Measurements from ENCODE around the gene TRPV4.

Gene TRPV4

DNA sequence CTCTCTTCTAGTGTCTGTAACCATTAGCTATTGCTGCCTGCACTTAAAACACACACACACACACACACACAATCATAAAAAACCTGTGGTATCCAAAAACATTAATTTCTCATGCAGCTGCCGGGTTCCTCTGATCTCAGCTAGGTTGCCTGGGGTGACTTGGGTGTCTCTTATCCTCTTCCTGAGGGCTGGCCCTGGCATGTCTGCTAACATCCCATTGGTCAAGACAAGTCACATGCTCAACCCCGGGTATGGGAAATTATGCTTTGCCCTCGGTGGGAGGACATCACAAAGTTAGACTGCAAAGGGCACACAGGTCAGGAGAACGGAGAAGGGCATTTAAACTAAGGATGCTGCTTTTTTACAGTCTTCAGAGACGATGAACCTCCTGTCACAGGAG lies 55.7 kb downstream of the TRPV4 start:
- peak; percentile 38 for DNase-seq (ENCODE audit: low spot score)

DNA sequence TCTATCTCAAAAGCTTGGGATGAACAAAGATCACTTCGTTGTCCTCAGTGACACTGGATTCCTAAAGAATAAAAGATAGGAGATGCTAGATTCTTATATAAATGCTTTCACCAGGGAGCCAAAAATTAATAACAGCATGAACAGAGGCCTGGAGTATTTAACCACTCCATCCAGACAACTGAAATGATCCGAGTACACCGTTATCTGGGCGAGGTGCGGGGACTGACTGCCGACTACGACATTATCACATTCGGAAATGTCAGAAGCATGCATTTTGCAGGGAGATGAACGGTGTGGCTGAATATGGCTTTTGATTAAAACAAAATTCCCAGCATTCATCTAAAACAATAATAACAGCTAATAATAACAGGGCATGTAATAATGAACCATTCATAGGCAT lies 56.6 kb downstream of the TRPV4 start:
- DNase-seq (ENCODE audit: low spot score), result no peak

DNA sequence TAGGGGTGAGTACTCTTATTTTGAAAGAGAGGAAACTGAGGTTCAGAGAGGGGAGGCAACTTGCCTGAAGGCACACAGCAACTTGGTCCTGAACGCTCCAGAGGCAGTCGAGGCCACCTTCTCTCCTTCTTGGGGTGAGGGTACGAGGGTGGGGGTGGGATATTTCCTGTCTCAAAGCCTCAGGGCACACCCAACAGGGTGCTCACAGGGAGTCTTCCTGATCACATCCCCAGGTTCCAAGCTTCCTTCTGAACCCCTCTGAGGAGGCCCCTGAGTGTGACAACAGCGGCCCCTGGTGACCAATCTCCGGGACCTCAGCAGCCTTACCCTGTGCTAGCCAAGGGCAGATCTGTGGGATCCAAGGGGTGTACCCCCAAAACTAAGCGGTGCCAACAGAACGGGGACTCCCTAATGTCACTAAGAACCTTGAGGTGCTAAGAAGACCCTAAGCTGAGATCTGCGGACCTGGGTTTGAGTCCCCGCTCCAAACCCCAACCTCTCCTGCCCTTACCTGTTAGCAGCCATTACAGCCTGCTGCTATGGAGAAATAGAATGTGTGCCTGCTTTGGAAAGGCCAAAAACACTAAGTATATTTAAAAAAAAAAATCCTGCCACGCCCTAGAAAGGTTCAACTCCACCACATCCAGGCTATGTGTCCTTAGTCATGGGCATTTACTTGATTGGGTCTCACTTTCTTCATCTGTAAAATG lies 57.9 kb downstream of the TRPV4 start:
- DNase-seq (ENCODE audit: low spot score), result peak; percentile 61

DNA sequence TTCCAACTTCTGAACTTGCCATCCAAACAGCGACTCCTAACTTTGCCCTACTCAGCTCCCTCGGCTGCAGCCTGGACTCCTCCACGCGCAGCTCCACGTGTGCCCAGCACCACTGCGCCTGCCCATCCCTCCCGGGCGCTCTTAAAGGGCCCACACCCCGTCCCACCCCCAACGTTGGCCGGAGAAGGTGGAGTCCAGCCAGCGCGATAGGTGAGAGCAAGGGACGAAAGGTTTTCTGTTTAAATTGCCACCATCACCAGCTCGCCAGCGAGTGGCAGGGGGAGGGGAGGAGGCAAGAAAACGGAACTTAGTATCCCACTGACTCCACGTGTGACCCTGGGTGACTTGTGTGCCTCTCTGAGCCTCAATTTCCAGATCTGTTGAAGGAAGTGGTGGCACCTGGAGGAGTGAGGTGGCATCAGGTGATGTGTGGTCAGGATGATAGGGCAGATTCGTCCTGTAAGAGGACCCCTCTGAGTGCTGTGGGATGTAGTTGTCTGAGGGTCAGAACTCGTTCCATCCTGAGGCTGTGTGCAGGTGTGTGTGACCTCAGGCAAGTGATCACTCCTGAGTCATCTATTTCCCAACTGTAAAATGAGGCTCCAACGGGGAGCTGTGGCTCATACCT lies 59.7 kb downstream of the TRPV4 start:
- no peak for DNase-seq (ENCODE audit: low spot score)

DNA sequence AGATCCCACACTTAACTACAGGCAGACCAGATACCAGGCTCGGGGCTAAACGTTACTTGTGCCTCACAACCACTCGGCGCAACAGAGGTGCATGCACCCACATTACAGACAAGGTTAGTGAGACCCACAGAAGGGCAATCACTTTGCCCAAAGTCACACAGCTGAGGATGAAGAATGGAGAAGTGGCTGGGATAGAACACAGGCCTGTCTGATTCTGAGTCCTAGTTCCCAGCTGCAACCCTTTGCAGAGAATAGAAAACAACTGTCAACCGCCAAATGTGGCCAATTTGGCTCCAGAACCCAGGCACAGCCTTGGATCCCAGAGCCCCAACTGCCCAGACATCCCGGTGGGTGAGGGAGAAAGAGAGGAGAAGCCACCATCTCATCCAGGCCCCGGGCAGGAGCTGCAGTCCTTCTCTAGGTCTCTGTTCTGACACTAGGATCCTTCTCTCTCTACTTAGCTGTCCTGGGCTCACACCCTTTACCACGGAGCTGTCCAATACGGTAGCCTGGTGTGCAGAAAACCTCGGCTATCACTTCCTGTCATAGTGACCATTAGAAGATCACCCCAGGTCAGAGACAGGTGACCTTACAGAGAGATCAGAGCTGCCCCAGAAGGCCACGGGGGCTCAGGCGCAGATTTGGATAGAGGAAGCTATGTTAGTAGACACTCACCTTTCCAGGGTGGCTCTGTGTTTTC lies 60.4 kb downstream of the TRPV4 start:
- no peak for DNase-seq (ENCODE audit: low spot score)

DNA sequence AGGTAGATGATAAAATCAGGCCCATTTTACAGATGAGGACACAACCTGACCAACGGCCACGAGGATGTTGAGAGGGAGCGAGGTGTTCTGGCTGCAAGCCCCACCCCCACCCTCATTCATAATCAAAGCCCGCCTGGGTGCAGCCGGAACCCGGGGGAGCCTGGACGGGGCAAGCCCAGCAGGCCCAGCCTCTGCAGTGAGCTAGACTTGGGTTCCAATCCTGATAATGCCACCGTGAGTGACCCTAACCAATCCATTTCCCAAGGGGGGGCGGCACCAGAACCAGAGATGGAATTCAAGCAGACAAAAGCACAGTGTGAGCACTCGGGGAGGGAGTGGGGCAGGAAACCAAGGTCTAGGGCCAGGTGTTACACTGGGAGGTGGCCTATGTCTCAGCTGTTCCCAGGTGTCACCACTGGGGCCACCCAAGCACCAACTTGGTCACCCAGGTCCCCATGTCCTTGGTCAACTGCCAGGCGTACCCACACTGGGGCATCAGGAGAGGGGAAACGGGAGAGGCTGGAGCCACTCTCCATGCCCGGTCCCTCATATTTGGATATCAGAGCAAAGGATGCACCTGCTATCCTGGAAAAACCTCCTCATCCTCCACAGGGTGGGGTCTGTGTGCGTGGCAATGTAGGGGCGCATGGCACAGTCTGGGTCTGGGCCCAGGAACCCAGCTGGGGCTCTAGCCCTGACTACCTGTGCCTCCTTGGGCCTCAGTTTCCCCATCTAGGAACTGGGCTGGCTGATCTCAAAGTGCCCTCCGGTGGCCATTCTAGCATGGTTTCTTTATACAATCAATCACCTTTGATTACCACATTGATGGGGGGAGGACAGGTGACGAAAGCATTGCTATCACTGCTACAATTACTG lies 61.2 kb downstream of the TRPV4 start:
- no peak for DNase-seq (ENCODE audit: low spot score)

DNA sequence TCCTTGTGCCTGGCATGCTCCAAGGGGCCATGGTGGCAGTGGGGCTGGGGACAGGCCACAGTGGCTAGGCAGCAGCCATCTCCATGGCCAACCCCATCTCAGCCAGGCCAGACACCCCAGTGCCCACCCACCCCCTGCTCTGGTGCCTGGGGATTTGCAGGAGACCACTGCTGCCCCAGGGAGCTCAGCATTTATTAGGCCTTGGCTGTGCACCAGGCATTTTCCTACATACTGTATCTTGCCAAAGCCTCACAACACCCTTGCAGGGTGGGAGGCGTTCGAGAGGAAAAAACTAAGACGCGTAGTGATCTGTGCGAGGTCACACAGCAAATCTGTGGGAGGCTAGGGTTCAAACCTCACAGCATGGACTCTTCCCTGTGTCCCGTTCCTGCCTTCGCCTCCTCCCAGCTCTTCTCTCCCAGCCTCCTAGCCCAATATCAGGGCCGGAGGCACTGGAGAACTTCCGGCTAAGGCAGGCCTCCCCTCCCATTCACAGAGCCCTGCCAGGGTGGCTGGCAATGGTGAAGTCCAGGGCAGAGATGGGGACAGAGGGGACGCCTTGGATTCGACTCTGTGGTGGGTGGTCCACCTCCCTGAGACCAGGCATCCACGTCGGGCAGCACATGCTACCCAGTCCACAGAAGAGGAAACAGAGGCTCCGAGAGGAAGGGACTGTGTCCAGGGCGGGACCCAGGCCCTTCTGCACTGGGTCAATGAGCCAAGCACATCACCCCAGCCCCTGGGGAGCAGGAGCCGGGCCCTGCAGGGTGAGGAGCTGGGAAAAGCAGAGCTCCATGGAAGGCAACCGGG lies 62.1 kb downstream of the TRPV4 start:
- no peak for DNase-seq (ENCODE audit: low spot score)

DNA sequence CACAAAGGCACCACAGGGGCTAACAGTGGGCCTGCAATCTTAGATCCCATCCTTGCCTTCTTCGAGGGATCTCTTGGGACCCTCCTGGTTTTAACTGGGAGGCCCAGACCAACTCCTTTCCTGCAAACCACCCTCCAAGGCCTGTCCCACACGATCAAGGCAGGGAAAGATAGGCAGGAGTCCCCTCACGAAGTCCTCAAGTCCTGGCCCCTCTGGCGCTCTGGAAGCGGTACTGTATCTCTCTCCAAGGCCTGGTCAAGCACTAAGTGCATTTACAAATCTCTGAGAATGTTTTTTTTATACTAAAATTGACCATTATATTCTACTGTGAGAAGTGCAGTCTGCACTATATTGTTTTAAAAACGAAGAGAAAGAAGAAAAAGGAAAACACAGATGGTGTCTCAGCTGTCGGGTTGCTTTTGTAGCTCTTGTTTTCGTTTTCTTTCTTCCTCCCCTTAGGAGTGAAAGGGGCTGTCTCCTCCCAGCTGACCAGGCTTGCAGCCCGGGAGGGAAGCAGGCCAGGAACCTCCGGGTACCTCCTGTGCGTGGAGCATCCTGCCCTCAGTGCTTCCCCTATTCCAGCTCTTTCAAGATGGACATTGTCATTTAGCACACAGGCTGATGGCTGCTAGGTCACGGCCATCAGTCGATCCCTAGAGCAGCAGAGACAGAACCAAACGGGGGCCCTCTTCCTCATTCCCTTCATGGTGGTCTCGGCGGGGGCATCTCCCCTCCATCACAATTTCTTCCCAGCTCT lies 62.9 kb downstream of the TRPV4 start:
- no peak for DNase-seq (ENCODE audit: low spot score)

DNA sequence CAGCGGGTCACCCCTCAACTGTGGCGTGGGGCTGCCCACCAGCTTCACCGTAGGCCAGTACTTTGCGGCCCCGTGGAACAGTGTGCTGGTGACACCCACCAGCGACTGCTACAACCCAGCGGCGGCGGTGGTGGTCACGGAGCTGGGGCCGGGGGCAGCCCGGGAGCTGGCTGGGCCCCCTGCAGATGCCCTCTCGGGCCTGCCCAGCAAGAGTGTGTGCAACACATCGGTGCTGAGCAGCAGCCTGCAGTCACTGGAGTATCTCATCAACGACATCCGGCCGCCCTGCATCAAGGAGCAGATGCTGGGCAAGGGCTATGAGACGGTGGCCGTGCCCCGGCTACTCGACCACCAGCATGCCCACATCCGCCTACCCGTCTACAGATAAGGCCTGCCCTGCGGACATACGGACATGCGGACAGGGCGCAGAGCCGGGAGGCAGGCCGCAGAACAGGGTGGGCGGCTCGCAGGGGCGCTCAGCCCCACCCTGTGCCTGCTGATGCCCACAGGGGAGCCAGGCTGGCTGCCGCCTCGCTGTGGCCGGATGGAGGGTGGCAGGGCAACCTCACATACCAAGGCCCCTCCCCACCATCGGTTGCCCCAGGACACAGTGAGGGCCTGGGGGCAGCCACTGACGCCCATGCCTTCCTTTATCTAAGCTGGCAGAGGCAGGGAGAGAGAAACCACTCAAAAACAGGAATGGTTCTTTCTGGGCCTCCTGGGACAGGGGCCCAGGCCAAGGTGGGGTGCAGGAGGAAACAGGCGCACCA lies 64.1 kb downstream of the TRPV4 start:
- no peak for DNase-seq (ENCODE audit: low spot score)

DNA sequence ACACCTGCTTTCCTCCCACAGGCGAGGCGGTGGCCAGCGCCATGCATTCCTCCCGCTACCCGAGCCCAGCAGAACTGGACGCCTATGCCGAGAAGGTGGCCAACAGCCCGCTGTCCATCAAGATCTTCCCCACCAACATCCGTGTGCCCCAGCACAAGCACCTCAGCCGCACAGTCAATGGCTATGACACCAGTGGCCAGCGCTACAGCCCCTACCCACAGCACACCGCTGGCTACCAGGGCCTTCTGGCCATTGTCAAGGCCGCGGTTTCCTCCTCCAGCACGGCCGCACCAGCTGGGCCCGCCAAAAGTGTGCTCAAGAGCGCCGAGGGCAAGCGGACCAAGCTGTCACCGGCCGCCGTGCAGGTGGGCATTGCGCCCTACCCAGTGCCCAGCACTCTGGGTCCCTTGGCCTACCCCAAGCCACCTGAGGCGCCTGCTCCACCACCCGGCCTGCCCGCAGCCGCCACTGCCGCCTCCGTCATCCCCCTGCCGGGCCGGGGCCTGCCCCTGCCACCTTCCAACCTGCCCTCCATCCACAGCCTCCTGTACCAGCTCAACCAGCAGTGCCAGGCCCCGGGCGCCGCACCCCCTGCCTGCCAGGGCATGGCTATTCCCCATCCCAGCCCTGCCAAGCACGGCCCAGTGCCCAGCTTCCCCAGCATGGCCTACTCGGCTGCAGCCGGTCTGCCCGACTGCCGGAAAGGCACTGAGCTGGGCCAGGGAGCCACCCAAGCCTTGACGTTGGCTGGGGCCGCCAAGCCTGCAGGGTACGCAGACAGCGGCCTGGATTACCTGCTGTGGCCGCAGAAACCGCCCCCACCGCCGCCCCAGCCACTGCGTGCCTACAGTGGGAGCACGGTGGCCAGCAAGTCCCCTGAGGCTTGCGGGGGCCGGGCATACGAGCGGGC lies 65.0 kb downstream of the TRPV4 start:
- no peak for DNase-seq (ENCODE audit: low spot score)

DNA sequence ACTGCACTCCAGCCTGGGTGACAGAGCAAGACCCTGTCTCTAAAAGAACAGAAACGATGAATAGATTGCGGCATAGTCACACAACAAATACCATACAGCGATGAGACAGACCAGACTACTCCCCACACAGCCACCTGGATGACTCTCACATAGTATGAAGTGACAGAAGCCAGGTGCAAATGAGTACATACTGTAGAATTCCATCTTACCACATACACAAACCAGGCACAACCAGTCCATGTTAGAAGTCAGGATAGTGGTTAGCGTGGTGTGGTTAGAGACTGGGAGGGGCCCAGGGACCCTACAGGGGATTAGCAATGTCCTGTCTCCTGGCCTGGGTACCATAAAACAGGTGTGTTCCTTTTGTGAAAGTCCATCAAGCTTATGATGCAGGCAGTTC lies 65.7 kb downstream of the TRPV4 start:
- DNase-seq (ENCODE audit: low spot score), result no peak

DNA sequence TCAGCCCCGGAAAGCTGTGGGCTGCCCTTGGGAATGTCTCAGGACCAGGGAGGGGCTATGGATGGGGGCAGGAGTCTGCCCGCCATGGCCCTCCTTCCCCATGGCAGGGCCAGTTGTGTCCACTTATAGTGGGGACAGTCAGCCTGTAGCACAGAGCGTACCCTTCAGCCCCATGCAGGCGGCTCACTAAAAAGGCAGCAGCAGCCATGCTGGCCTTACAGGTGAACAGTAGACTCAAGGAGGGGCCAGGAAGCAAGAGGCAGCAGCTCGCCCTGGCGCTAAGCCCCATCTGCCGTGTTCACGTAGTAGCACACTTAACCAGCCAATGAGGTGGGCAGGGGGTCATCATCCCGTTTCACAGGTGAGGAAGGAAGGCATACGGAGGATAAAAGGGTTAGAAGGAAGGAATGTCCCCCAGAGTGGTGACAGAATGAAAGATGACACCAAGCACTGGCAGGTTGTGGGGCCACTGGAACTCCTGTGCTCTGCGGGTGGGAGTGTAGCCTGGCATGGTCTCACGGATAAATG lies 66.9 kb downstream of the TRPV4 start:
- no peak for DNase-seq (ENCODE audit: low spot score)

DNA sequence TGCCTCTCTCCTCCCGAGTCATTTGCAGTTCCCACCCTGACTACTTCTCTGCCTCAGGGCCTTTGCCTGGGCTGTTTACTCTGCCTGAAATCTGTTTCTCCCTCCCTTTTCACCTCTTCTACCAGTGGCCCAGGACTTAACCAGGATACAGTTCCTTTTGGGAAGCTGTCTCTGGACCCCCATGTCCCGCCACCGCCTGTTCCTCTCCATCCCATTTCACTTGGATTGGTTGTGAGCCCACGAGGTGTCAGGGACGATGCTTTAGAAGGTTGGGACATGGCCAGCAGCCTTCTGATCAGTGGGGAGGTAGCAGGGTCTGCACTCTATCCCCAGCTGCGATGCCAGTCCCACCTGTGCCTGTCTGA lies 67.8 kb downstream of the TRPV4 start:
- DNase-seq (ENCODE audit: low spot score), result no peak

DNA sequence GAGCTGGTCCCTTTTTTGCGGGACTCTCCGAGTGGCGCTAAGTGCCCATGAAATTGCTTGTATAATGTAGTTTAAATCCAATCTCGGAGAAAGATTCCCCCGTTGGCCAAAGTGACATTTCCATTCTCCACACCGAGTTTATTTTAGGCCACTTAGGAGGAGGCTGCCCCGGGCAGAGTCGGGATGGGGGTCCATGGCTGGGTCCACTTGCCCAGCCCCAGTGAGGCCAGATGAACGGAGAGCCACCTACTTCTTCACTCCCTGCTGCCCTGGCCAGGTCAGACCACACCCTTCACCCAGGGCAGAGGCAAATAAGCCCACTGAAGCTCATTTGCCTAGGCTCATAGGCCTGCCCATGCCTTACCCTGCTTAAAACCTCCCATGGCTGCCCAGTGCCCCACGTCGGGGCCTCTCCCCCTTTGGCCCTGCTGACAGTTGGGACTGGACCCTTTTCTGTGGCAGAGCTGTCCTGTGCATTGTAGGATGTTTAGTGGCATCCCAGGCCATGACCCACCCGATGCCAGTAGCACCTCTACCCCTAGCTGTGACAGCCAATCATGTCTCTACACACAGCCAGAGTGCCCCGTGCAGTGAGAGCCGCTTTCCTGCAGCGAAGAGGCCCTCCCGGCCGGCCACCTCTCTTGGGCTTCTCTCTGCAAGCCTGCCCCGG lies 68.3 kb downstream of the TRPV4 start:
- no peak for DNase-seq (ENCODE audit: low spot score)

DNA sequence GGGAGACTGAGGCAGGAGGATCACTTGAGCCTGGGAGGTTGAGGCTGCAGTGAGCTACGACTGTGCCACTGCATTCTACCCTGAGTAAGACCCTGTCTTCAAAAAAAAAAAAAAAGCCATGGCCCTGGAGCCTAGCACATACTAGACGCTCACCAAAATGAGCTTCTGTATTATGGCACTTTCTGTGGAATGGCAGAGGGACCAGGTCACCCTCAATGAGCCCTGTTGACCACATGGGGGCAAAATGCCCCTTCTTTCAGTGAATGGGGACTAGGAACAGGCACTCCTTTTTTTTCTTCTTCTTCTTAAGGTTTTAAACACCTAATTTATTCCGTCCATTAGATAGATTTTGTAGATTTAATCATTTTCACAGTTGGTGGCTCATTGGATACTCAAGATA lies 69.1 kb downstream of the TRPV4 start:
- DNase-seq (ENCODE audit: low spot score), result no peak

DNA sequence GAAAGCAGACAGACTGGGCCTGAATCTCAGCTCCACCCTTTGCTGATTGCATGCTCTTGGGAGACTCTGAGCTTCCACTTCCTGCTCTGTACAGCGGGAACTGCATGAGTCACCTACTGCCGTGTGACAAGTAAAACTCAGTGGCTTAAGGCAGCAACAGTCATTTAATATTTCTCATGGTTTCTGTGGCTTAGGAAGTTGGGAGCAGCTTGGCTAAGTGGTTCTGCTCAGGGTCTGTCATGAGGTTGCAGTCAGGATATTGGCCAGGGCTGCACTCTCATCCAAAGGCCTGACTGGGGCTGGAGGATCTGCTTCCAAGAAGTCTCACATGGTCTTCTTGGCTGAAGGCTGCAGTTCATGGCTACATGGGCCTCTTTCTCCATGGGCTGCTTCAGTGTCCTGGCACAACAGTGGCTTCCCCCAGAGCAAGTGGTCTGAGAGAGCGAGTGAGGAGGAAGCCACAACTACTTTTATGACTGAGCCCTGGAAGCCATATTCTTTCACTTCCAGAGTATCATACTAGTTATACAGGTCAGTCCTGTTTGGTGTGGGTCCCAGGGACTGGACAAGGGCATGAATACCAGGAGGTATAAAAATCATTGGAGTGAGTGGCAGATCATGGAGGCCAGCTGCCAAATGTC lies 69.9 kb downstream of the TRPV4 start:
- no peak for DNase-seq (ENCODE audit: low spot score)

DNA sequence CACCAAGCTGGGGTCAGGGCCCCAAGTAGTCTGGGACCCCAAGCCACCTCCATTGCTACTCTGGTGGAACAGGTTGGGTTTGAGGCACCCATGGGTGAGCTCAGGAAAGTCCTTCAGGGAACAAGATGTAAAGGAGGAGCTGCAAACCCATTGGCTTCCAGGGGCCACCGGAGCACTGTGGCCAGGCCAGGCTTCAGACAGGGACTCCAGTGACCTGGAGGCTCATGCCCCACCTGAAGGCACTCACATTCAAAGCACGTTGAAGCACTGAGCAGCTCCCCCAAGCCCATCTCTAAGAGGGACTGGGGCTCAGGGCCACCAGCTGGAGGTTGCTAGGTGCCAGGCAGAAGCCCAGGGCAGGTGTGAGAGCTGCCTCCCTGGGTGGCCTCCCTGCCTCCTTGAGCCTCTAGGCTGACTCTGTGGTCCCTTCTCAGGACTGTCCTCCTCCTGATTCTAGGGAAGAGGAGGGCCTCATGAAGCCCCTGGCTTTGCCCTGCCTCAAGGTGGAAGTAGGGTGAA lies 70.5 kb downstream of the TRPV4 start:
- no peak for DNase-seq (ENCODE audit: low spot score)
